Measurements from ENCODE around the gene FCHSD1.

- TF ChIP-seq CTCF (IDR thresholded peaks at IDR 0.05), result no peak
- TF ChIP-seq POLR2A (IDR thresholded peaks at IDR 0.05), result peak in 1 of 2 donors; percentile 17
- TF ChIP-seq EP300 (IDR thresholded peaks at IDR 0.05), result peak in 1 of 2 donors; percentile 37
These were observed at the start of gene FCHSD1 for GRCh38 chr5:141650851-141651727.
